Smooth muscle cell (in vitro differentiated cells): ENCODE measurements around the gene KNDC1. TPM values are rescaled to one million over a fixed set of nuclear protein-coding genes. Genes with fewer than 3 reads are reported as not detected.

Experiments used
- DNase-seq: peaks from one replicate; lab custom pipeline; 2025; ENCODE audit not compliant: unreplicated experiment; lab: John Stamatoyannopoulos, UW
- H2AFZ ChIP-seq: fragments of 200-600 bp; sonication (generic); 2 replicates; pipeline ENCODE4 v1.6.0; 2016; ENCODE audit warnings: antibody characterized with exemption, low read depth, mild to moderate bottlenecking
- H3F3A ChIP-seq: fragments of 200-600 bp; sonication (generic); 2 replicates; pipeline ENCODE4 v1.6.0; 2017; ENCODE audit warnings: antibody characterized with exemption, low read depth
- H3K27ac ChIP-seq: fragments of 200-600 bp; sonication (generic); 2 replicates; pipeline ENCODE4 v1.5.1; 2016; ENCODE audit warnings: low read depth, mild to moderate bottlenecking
- H3K27me3 ChIP-seq: fragments of 200-600 bp; sonication (generic); 2 replicates; pipeline ENCODE4 v1.6.1; 2016; ENCODE audit warnings: low read depth, mild to moderate bottlenecking
- H3K36me3 ChIP-seq: fragments of 200-600 bp; sonication (generic); 2 replicates; pipeline ENCODE4 v1.5.1; 2016; ENCODE audit warnings: low read depth
- H3K4me1 ChIP-seq: fragments of 200-600 bp; sonication (generic); 2 replicates; pipeline ENCODE4 v1.5.1; 2016; ENCODE audit warnings: low read depth
- H3K4me2 ChIP-seq: fragments of 200-600 bp; sonication (generic); 2 replicates; pipeline ENCODE4 v1.6.0; 2016; ENCODE audit warnings: mild to moderate bottlenecking
- H3K4me3 ChIP-seq: fragments of 200-600 bp; sonication (generic); 2 replicates; pipeline ENCODE4 v1.5.1; 2016; ENCODE audit warnings: mild to moderate bottlenecking
- H3K79me2 ChIP-seq: fragments of 200-600 bp; sonication (generic); 2 replicates; pipeline ENCODE4 v1.6.0; 2016; ENCODE audit warnings: low read depth, mild to moderate bottlenecking
- H3K9ac ChIP-seq: fragments of 200-600 bp; sonication (generic); 2 replicates; pipeline ENCODE4 v1.6.0; 2016; ENCODE audit warnings: low read depth
- H3K9me3 ChIP-seq: fragments of 200-600 bp; sonication (generic); replicated peaks from 2 replicates; pipeline ENCODE4 v1.5.1; 2016; ENCODE audit warnings: low read depth
- H4K20me1 ChIP-seq: fragments of 200-600 bp; sonication (generic); 2 replicates; pipeline ENCODE4 v1.6.0; 2016; ENCODE audit warnings: low read depth
- CTCF ChIP-seq: fragments of 200-600 bp; sonication (generic); IDR thresholded peaks from 2 replicates; pipeline ENCODE4 v1.5.1; 2017; ENCODE audit warnings: borderline replicate concordance, mild to moderate bottlenecking, antibody characterized with exemption; ENCODE audit not compliant: insufficient read depth, poor library complexity, severe bottlenecking
- WGBS: methylation state at CpG from one replicate; pipeline ENCODE4 v1.1.7; 2016; ENCODE audit warnings: low lambda C conversion rate; 5-methylcytosine and 5-hydroxymethylcytosine counted together
- polyA plus RNA-seq: library from polyadenylated mRNA; unstranded; fragments of >200 nt; fragmentation: Nextera tagmentation; extraction: Ambion mirVana; gene quantifications from 2 replicates; pipeline ENCODE4 v1.2.1, GENCODE V29; 2016
- total RNA-seq: library from RNA; depleted of rRNA; stranded (reverse); fragments of >200 nt; gene quantifications from 2 replicates; pipeline ENCODE4 v1.2.3, GENCODE V29; 2014

Gene KNDC1
- total and polyA plus RNA-seq, 2 experiments from 2014 or later, result 2.3 to 3.1 TPM

GRCh38 chr10:133204226-133205015 is 44.4 kb downstream of the KNDC1 start:
- no peaks in the 10 kb centered on the region for H3K79me2 ChIP-seq

DNA sequence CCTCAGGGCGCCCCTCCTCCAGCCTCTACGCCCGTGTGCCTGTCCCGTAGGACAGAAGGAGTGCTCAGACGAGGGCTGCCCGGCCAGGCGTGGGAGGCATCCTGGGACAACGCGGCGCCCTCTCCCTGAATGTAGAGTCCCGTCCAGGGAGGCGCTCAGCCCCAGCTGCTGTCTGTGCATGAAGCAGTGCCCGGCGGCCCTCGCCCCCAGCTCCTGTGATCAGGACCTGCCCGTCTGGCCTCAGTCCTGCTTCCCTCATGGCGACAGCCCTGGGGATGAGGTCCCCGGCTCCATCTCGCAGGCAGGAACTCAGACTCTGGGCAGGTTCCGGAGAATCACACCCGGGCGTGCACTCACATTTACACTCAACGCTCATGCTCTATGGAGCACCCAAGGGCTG is 45.1 kb downstream of the KNDC1 start:
- Histone ChIP-seq H3K4me3 (no peak overlapping the region), H3K27me3 (no peaks in the 10 kb centered on the region), H3K9me3 (no peaks in the 10 kb centered on the region), H3K27ac (no peak overlapping the region), H3K4me1 (no peaks in the 10 kb centered on the region), H3K79me2 (no peaks in the 10 kb centered on the region), H3K4me2 (no peak overlapping the region), H3F3A (no peaks in the 10 kb centered on the region), H3K9ac (no peak overlapping the region), H4K20me1 (no peaks in the 10 kb centered on the region), H3K36me3 (no peaks in the 10 kb centered on the region), H2AFZ (no peak overlapping the region)
- 85% methylated on average over 21 of the region's 23 CpGs for WGBS
- TF ChIP-seq CTCF, result no peak
- no peak for DNase-seq

More at GRCh38 chr10:133204226-133205015, 44.4 kb downstream of the KNDC1 start:
- 95% methylated on average over 38 of the region's 38 CpGs for WGBS
- TF ChIP-seq CTCF, result no peak
- no peaks in the 10 kb centered on the region for H3K9me3 ChIP-seq
- no peak for DNase-seq
- no peak overlapping the region for H3K4me3 ChIP-seq
- H3K9ac ChIP-seq, result no peak overlapping the region
- H2AFZ ChIP-seq, result no peak overlapping the region
- no peaks in the 10 kb centered on the region for H4K20me1 ChIP-seq
- H3K4me1 ChIP-seq, result no peaks in the 10 kb centered on the region
- H3K27me3 ChIP-seq, result no peaks in the 10 kb centered on the region
- H3K4me2 ChIP-seq, result no peak overlapping the region
- H3K27ac ChIP-seq, result no peak overlapping the region
- H3F3A ChIP-seq, result no peaks in the 10 kb centered on the region
- no peaks in the 10 kb centered on the region for H3K36me3 ChIP-seq

- no peak overlapping the region for H3K27ac ChIP-seq
- no peak overlapping the region for H2AFZ ChIP-seq
- no peak for TF ChIP-seq CTCF
- no peaks in the 10 kb centered on the region for H4K20me1 ChIP-seq
- H3K4me3 ChIP-seq, result no peak overlapping the region
- DNase-seq, result no peak
- H3K9me3 ChIP-seq, result no peaks in the 10 kb centered on the region
- H3K27me3 ChIP-seq, result no peaks in the 10 kb centered on the region
- H3F3A ChIP-seq, result no peaks in the 10 kb centered on the region
- H3K4me2 ChIP-seq, result no peak overlapping the region
- H3K36me3 ChIP-seq, result no peaks in the 10 kb centered on the region
- WGBS, result 93% methylated on average over 17 of the region's 17 CpGs
- H3K79me2 ChIP-seq, result no peaks in the 10 kb centered on the region
- no peaks in the 10 kb centered on the region for H3K4me1 ChIP-seq
- no peak overlapping the region for H3K9ac ChIP-seq
Measured at GRCh38 chr10:133206356-133207040, 46.5 kb downstream of the KNDC1 start.
